GM21723 (cell line): ENCODE results near the gene FBXL4.

Experiments used
- ATAC-seq: cut with Tn5 transposase; IDR thresholded peaks from one replicate; pipeline ENCODE4 v1.9.1; 2021; ENCODE audit warnings: mild to moderate bottlenecking, moderate library complexity; ENCODE audit not compliant: unreplicated experiment

Gene FBXL4

GRCh38 chr6:98887650-98888049, 60.1 kb downstream of the FBXL4 start:
- ATAC-seq = no peak

- ATAC-seq = no peak
Observed at GRCh38 chr6:98885330-98885729, 62.4 kb downstream of the FBXL4 start.

GRCh38 chr6:98880486-98880885, 67.3 kb downstream of the FBXL4 start:
- ATAC-seq = no peak

DNA sequence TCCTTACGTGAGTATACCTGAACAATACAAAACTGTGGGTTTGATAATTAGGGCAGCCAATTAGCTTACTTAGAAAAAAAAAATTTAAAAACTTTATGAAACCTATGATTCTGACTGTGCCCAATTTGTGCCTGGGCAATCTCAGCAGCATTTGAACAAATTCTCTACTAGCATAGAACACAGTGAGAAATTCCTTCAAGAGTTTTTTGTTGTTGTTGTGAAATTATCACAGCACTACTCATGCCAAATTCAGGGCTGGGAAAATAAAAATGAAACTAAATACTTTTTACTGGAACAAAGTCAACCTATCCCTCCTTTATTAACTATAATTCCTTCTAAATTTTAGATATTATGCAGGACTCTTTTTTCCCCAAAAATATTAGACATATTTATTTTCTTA, 70.5 kb downstream of the FBXL4 start:
- no peak for ATAC-seq

GRCh38 chr6:98875375-98875774, 72.4 kb downstream of the FBXL4 start:
- no peak for ATAC-seq

GRCh38 chr6:98871821-98872220, 75.9 kb downstream of the FBXL4 start:
- ATAC-seq = no peak

DNA sequence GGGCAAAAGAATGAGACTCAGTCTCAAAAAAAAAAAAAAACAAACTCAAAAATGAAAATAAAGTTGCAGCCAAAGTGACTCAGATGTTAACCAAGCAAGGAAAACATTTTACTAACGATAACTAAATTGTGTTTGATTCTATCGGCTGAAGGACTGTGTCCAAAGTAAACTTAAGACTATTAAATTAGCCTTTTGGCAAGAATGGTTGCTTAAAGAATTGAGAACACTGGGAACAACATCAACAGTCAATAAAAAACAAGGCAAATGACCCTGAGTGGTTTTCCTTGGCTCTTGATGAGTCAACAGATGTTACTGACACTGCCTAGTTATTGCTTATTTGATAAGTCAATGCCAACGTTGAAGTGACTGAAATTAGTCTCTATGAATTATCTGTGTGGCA, 76.7 kb downstream of the FBXL4 start:
- ATAC-seq = no peak

- no peak for ATAC-seq
Observed at GRCh38 chr6:98864497-98864896, 83.2 kb downstream of the FBXL4 start.

DNA sequence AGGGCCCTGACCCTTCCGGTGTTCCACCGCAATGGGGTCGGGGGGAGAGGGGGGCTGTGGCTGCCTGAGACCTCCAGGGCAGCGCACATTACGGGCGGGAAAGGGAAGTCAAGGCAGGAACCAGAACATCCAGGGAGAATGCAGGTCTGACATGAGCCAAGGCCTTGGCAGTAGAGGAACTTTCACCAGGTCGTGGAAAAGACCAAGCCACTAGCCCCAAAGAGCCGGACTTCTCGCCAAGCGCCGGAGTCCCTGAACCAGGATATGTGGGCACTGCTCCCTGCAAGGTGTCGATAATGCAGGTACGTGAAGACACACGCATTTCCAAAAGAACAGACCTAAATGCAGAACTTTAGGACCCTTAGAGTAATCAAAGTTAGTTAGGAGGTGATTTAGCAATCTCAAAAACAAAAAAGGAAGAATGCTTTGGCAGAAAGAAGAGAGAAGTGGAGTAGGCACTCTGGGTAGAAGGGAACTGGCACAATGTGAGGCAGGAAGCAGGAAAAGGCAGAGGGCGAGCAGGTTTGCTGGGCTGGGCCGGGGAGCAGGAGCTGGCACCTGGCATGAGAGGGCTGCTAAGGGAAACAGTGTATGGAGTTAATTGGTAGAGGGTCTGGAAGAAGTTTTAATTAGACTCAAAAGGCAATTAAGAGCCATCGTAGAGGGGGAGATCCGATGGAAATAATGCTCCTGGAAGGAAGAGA, 99.1 kb downstream of the FBXL4 start:
- no peak for ATAC-seq

DNA sequence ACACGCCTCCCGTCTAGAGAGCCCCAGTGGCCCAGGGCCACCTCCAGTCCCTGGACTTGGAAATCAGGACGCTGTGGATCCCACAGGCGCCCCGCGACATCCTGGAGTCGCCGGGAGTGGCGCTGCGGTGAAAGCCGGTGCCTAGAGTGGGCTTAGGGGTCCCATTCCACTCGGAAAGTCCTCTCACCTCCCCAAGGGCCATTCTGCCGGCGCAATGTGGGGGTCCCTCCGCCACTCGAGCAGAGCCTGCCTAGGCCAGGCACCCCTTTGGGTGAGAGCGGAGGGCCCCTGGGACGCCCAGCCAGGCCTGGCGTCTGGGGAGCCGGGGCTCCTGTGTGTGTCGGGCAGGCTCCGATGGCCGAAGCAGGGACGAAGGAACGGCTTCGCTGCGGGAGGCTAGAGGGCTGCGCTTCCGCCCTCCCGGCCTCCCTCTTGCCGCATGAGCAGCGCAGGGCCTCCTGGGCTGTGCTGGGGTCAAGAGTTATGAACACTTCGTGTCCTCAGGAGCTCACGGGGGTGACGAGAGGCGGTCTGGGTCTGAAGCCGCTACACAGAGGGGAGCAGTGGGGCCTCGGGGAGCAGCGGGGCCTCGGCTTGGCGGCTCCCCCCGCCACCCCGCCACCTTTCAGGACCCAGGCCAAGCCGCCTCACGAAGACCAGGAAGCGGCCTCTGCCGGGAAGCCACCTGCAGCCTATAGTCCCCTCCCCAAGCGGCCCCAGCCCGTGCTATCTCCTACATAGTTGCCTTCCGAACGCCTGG, 99.8 kb downstream of the FBXL4 start:
- peak; percentile 44 for ATAC-seq

GRCh38 chr6:98847416-98847778, 100.3 kb downstream of the FBXL4 start:
- ATAC-seq = no peak

DNA sequence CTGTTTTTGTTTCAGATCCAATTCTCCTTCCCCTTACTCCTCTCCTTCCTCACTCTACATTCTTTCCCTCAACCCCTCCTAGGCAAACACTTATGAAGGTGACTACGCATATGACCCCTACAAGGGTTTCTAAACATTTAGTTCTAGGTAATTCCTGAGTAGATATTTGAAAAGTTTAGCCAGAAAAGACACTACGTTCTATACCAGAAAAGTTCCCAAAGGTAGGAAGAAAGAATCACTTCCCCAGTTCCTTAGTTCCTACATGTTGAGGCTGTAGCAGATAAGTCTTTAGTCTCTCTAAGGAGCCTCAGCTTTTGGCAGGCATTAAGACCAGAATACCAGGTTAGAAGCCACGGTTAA, 101.7 kb downstream of the FBXL4 start:
- ATAC-seq = no peak

DNA sequence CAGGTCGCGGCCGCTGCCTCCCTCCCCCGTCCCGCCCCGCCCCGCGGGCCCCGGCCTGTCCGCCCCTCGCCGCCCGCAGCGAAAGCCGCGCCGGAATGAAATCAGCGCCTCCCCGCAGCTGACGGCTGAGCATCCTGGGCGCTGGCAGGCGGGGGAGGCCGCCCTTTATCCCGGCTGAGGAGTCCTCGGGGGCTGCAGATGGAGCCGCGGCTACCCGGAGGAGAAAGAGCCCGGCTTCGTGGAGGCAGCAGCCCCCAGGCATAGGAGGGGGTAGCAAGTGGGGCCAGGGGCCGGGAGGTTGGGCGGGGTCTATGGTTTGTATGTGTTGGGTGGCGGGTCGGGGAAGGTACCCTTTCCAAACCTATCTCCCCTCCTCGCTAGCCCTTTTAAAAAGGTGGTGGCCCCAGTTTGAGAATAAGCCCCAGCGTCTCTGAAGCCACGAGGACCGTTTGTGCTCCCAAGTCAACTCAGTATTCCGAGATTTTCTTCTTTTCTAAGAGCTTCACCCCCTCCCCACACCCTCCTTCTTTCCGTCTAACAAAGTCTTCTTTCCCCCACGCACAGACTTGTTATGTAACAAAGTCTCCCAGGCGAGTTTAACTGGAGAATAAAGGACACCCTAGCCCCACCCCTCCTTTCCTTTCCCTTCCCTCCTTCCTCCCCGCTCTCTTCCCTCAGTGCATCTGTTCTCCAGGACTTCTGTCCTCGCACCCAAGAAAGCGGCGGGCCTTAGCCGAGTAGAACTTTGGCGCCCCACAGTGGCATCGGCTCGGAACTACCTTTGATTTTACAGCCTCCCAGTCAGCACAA, 102.3 kb downstream of the FBXL4 start:
- ATAC-seq = peak; percentile 77

DNA sequence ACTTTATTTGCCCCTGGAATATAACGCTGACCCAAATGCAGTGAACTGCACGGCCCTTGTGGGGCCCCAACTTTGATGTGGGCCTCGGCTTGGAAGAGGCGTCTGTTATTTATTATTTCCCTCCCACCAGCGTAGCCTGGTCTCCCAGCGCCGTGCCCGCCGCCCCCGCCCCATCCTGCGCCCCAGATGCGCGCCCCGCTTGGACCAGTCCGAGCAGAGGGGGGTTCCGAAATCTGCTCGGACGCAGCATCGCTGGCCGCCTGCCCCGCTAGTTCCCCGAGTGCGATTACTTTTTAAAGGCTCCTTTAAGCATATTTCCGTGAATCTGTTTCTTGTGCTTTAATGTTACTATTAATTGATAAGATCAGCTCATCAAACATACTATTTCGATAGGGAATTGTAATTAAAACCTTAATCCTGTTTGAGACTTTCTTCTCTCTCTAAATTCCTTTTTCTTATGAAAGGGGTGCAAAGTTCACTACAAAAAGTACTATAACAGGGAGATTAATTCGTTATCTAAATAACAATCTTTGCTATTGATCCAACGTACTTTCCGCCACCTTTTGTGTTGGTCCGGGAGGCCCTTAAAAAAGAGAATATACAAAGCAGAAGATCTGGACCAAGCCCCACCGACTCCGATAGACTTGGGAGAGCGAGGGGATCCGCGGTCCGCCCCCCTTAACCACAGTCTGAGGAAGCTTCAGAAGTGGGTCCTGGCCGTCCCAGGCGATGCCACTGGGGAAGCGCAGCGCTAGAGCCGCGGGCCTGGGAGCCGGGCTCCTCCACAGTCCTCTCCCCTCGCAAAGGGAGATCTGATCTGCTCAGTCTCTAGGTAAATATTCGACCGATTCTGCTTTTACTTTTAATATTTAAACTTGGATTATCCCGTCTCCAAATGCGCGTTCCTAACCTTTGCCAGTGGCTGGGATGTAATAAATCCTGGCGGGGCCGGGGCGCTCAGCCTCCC, 103.2 kb downstream of the FBXL4 start:
- no peak for ATAC-seq

GRCh38 chr6:98843271-98844243, 104.2 kb downstream of the FBXL4 start:
- ATAC-seq = no peak

DNA sequence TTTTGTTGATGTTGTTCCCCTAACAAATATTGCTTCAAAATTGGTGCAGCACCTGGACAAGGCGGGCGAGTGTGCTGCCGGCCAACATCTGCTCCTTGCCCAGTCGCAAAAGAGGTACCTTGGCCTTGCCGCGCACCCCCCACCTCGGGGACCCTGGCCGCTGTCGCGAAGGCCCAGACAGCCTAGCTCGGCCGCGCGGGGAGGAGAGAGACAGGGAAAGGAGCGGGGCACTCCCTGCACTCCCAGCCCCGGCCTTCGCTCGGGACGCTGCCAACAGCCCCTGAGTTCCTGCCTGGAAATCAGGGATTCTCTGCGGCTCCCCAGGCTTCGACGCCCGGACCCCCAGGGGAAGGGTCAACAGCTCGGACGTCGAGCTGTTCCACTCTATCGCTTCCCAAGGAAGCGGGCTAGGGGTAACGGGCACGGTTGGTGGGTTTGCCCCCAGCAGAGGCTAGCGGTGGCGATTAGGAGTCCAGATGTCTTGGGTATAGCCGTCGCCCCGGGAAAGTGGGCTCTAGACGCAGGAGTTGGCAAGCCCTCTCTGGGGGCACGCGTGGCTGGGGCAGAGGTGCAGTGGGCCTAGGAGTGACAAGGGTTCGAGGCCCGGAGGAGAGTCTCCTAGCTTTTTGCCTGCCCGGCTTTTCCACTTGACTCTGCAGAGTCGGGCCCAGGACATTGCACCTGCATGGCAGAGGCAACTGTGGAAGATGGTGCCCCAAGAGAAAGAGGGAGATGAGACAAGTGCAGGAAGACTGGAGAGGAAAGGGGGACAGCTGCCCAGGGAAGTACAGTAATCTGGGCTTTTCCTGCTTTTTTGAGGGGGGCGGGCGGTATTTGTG, 105.2 kb downstream of the FBXL4 start:
- no peak for ATAC-seq

DNA sequence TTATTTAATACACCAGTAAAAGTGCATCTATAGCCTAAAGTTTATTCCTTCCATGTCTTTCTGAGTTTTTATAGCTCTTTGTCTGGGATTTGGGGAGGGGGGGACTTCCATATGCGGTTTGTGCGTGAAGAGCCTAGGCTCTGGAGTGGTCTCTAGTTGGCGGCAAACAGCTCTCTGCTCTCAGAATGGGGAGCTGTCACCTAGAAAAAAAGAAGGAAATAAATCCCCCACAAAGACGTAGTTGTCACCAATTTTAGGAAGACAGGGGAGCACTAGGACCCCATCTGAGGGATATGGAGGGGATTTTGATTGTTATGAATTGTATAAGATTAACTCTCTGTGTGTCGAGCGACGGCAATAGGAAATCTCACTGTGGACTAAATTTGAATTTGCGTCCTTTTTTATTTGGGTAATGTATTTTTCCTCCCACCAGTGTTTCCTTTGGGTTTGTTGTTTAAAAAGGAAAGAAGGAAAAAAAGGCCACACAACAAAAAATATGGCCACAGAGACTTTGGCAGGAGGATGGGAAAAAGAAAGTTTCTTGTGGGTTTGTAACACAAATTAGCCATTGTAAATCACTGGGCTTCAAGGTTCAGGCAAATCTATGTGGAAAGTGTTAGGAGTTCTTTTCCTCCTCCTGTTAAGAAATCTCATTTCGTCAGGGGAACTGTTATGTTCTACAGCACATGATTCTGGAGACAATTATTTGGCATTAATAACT, 106.0 kb downstream of the FBXL4 start:
- no peak for ATAC-seq

DNA sequence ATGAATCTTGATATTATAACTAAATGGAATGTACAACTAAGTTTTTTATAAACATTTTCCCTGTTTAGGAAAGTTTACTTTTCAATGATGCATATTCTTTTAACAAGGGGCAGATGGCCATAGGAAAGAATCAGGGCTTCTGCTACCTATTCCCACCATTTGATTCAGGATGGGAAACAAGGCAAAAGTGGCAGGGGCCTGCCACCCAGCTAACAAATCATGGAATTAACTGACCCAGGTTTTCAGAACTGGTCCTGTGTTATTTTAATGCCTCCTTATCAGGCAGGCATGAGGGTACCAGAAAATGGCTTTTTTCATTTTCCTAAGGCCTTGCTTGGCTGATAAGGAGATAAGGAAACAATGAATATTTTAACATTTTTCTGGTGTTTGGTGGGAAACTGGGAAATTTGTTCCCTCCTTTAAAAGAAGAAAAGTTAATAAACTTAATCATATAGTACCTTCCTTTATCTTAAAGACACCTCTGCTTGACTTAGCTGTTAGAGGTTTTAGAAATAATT, 106.7 kb downstream of the FBXL4 start:
- ATAC-seq = no peak
